ENCODE measurements around the gene CIITA. TPM values are rescaled to one million over a fixed set of nuclear protein-coding genes. Genes with fewer than 3 reads are reported as not detected.
"Not testable (repeated sequence)": the region's sequence is repeated elsewhere in the genome, so short reads cannot be mapped to it uniquely, and the experiment has no call there.

CIITA gene
- total RNA-seq, 1 experiment from 2014 or later = 22.4 TPM

- Mint-ChIP-seq H3K36me3 (ENCODE audit: insufficient read depth, unreplicated experiment) (peaks cover 58% of the 10 kb centered on the region), H3K27me3 (ENCODE audit: unreplicated experiment) (no peaks in the 10 kb centered on the region), H3K9me3 (ENCODE audit: low read depth, unreplicated experiment) (no peaks in the 10 kb centered on the region), H3K4me1 (ENCODE audit: low read depth, unreplicated experiment) (peaks cover 38% of the 10 kb centered on the region), H3K4me3 (ENCODE audit: low read depth, unreplicated experiment) (peak overlapping the region; percentile 92), H3K27ac (ENCODE audit: unreplicated experiment) (no peak overlapping the region)
- CTCF ChIA-PET = interaction anchor here (0.6 kb wide), 1 partner anchor 628 kb away, joined by 5 read pairs; no protein-coding TSS in a partner anchor
- no peak for TF ChIP-seq CTCF (IDR thresholded peaks at IDR 0.05; ENCODE audit: unreplicated experiment)
- BruUV-seq (replicated peaks) = no TSS peak
- DNase-seq = no peak
- intact Hi-C loops (cut with micrococcal nuclease; ENCODE audit: unreplicated experiment) = no loop called here
These were observed 62.7 kb downstream of the CIITA start for GRCh38 chr16:10939649-10940234.

DNA sequence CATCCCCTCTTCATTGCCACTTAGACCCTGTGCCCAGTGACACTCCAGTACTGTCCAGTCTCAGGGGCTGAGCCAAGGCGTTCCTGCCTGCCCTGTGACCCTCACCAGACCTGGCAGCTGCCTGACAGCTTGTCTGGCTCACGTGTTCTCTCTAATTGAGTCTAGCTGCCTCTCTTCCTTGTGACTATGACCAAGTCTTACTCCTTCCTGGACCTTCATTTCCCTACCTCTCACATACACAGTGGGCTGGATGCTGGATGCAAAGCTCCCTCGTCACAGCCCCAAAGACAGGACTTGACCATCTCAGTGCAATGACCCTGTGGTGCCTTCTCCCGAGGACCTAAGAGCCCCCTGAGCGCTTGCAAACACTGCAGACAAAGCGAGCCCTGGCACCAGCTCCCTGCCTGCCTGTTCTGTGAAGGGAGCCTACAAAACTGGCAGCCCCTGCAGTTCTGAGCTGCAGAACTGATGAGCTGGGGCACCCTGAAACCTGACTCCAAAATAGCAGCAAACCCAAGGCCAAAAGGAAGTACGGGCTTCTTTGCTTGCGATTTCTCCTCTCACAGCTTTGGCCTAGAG is 63.6 kb downstream of the CIITA start:
- Mint-ChIP-seq H3K9me3 (ENCODE audit: low read depth, unreplicated experiment) (no peaks in the 10 kb centered on the region), H3K4me3 (ENCODE audit: low read depth, unreplicated experiment) (peak overlapping the region; percentile 92), H3K4me1 (ENCODE audit: low read depth, unreplicated experiment) (peaks cover 46% of the 10 kb centered on the region), H3K27ac (ENCODE audit: unreplicated experiment) (peak overlapping the region; percentile 4), H3K27me3 (ENCODE audit: unreplicated experiment) (no peaks in the 10 kb centered on the region), H3K36me3 (ENCODE audit: insufficient read depth, unreplicated experiment) (peaks cover 62% of the 10 kb centered on the region)
- CTCF ChIA-PET = interaction anchor here (0.6 to 1.2 kb wide), 3 partner anchors 9 to 629 kb away, joined by 3 to 5 read pairs (median 4); no protein-coding TSS in a partner anchor
- TF ChIP-seq CTCF (IDR thresholded peaks at IDR 0.05; ENCODE audit: unreplicated experiment) = no peak
- TSS peak; percentile 27 for BruUV-seq (replicated peaks)
- DNase-seq = no peak
- intact Hi-C loops (cut with micrococcal nuclease; ENCODE audit: unreplicated experiment) = no loop called here

DNA sequence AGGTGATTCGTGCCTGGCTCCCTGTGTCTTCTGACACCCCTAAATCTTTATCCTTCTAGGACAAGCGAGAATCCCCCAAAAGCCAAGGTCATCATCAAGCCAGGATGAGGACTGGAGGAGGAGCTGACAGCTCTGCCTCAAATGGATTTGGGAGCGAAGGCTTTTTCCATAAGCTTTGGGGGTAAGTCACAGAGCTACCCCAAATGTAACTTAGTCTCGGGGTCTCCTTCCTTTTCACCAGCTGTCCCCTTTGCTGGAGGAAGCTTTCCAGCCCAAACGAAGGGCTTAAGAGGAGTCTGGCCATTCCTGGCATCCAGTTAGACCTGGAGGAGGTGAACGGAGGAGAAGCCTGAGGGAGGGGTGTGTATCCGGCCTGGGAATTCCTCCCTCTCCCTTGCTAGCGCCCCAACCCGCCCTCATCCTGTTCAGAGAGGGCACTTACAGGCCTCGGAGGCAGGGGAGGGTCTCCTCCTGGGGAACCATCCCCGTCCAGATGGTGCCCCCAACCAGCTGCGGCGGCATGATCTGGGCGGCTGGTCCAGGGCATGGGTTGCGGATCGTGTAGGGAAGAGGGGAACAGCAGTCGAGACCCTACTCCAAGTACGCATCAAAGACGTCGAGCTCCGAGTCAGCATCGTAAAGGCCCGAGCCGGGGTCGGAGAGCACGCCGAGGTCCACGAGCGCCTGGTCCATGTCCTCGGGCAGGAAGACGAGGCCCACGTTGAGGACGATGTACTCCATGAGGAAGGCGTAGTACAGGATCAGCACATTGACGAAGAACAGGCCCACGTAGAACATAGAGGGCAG is 64.3 kb downstream of the CIITA start:
- intact Hi-C loops (cut with micrococcal nuclease; ENCODE audit: unreplicated experiment) = no loop called here
- no peak for DNase-seq
- no peaks in the 10 kb centered on the region for H3K27me3 Mint-ChIP-seq (ENCODE audit: unreplicated experiment)
- H3K9me3 Mint-ChIP-seq (ENCODE audit: low read depth, unreplicated experiment) = no peaks in the 10 kb centered on the region
- CTCF ChIA-PET = interaction anchor here (0.8 to 1.2 kb wide), 2 partner anchors 8 to 426 kb away, joined by 3 to 4 read pairs; no protein-coding TSS in a partner anchor
- H3K27ac Mint-ChIP-seq (ENCODE audit: unreplicated experiment) = peak overlapping the region; percentile 56
- H3K36me3 Mint-ChIP-seq (ENCODE audit: insufficient read depth, unreplicated experiment) = peaks cover 57% of the 10 kb centered on the region
- H3K4me3 Mint-ChIP-seq (ENCODE audit: low read depth, unreplicated experiment) = peak overlapping the region; percentile 92
- TF ChIP-seq CTCF (IDR thresholded peaks at IDR 0.05; ENCODE audit: unreplicated experiment) = no peak
- peaks cover 54% of the 10 kb centered on the region for H3K4me1 Mint-ChIP-seq (ENCODE audit: low read depth, unreplicated experiment)
- BruUV-seq (replicated peaks) = no TSS peak

DNA sequence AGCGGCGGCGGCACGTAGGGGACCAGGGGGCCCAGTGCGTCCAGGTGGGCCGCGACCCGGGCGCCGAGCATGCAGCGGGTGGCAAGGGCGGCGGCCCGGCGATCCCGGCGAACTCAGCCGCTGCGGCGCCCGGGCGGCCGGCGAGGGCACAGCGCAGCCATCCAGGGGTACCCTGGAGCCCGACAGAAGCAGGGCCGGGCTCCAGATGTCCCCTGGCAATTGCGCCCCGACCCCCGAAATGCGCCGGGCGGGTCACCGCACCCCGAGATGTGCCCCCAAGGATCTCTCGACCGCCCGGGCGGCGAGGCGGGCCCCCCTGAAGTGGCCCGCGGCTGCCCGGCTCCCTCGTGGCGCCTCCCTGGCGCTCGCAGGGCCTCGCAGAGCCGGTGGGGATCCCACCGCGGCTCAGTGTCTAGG is 64.9 kb downstream of the CIITA start:
- H3K27me3 Mint-ChIP-seq (ENCODE audit: unreplicated experiment); BruUV-seq (replicated peaks); intact Hi-C loops (cut with micrococcal nuclease; ENCODE audit: unreplicated experiment); H3K27ac Mint-ChIP-seq (ENCODE audit: unreplicated experiment); H3K9me3 Mint-ChIP-seq (ENCODE audit: low read depth, unreplicated experiment): not testable (repeated sequence)
- DNase-seq = peak; percentile 38
- peaks cover 60% of the 10 kb centered on the region for H3K4me1 Mint-ChIP-seq (ENCODE audit: low read depth, unreplicated experiment)
- peak overlapping the region; percentile 92 for H3K4me3 Mint-ChIP-seq (ENCODE audit: low read depth, unreplicated experiment)
- peaks cover 57% of the 10 kb centered on the region for H3K36me3 Mint-ChIP-seq (ENCODE audit: insufficient read depth, unreplicated experiment)
- CTCF ChIA-PET = interaction anchor here (0.6 to 1.0 kb wide), 6 partner anchors 9 to 198 kb away, joined by 3 to 9 read pairs (median 4); partner anchors contain the start of gene NUBP1

All from Calu3 (cell line).